BJ (cell line): ENCODE data around the gene AZU1. TPM values are rescaled to one million over a fixed set of nuclear protein-coding genes. Genes with fewer than 3 reads are reported as not detected.
A peak's percentile ranks its signal among the peaks of the same experiment; 100 is the strongest.

Experiments
- CTCF ChIA-PET: fragments of 350-600 bp; formaldehyde crosslinking; extraction: SDS; loops from one replicate; lab custom pipeline; 2021; ENCODE audit warnings: antibody characterized with exemption, inconsistent platforms; lab: Yijun Ruan, JAX
- POLR2A ChIA-PET: fragments of 300-600 bp; sonication (Branson Sonifier 250); formaldehyde crosslinking; extraction: SDS; loops from one replicate; lab custom pipeline; 2021; ENCODE audit warnings: antibody characterized with exemption; lab: Charles Lee
- DNase-seq: peaks from one replicate; pipeline ENCODE4 v3.0.0-alpha.2; 2011; ENCODE audit warnings: low read depth
- H3K27me3 ChIP-seq: 2 replicates; pipeline ENCODE4 v1.6.0; 2011; ENCODE audit warnings: low read length; ENCODE audit not compliant: control insufficient read depth, insufficient read depth
- H3K36me3 ChIP-seq: 2 replicates; pipeline ENCODE4 v1.5.1; 2011; ENCODE audit warnings: low read length; ENCODE audit not compliant: control insufficient read depth, insufficient read depth
- H3K4me3 ChIP-seq: 2 replicates; pipeline ENCODE4 v1.5.1; 2011; ENCODE audit warnings: low read depth, mild to moderate bottlenecking, control low read depth, low read length
- CTCF ChIP-seq: IDR thresholded peaks from 2 replicates; pipeline ENCODE4 v1.5.1; 2011; ENCODE audit warnings: low read depth, mild to moderate bottlenecking, control low read depth, inconsistent platforms, low read length, moderate library complexity; ENCODE audit not compliant: insufficient read depth
- polyA plus RNA-seq: library from polyadenylated mRNA; depleted of rRNA; stranded (reverse); fragments of >200 nt; gene quantifications from 2 replicates; pipeline ENCODE4 v1.2.3, GENCODE V29; 2011

The AZU1 gene
- polyA plus RNA-seq, 1 experiment = 0.07 TPM

- ChIA-PET POLR2A (no interaction called here), CTCF (interaction anchor here (0.8 to 2.4 kb wide), 16 partner anchors 10 to 164 kb away, joined by 3 to 23 read pairs (median 5); partner anchors contain the start of genes CNN2, RNU6-9 and WDR18)
- H3K36me3 ChIP-seq = peaks cover 4% of the 10 kb centered on the region
- no peak for TF ChIP-seq CTCF
- no peak for DNase-seq
- no peaks in the 10 kb centered on the region for H3K27me3 ChIP-seq
- peak overlapping the region; percentile 23 for H3K4me3 ChIP-seq
These were observed 35.1 kb downstream of the AZU1 start for GRCh38 chr19:862581-863314.

DNA sequence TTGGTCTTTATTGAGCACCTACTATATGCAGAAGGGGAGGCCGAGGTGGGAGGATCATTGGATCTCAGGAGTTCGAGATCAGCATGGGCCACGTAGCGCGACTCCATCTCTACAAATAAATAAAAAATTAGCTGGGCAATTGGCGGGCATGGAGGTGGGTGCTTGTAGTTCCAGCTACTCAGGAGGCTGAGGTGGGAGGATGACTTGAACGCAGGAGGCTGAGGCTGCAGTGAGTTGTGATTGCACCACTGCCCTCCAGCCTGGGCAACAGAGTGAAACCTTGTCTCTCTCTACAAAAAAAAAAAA is 35.6 kb downstream of the AZU1 start:
- CTCF ChIA-PET = interaction anchor here (0.7 to 2.4 kb wide), 22 partner anchors 9 to 163 kb away, joined by 3 to 23 read pairs (median 4); partner anchors contain the start of genes CNN2, RNU6-9 and WDR18
- POLR2A ChIA-PET = no interaction called here
- Histone ChIP-seq H3K27me3 (no peaks in the 10 kb centered on the region), H3K36me3 (peaks cover 9% of the 10 kb centered on the region), H3K4me3 (no peak overlapping the region)
- TF ChIP-seq CTCF = no peak
- DNase-seq = no peak

DNA sequence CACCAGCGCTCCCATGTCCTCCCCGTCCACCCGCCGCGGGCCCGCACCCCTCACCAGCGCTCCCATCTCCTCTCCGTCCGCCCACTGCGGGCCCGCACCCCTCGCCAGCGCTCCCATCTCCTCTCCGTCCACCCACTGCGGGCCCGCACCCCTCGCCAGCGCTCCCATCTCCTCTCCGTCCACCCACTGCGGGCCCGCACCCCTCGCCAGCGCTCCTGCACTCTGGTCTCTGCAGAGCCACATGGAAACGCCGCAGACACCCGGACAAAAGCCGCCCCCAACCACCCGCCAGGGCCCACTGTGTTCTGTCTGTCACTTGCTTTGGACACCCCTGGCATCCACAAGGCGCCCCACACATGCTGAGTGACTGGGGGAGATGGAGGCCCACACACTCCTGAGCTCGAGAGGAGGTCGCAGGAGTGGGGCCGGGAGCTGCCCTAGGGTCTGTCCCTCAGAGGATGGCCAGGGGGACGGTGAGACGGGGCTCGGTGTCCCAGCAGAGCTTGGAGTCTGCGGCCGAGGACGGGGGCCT is 39.2 kb downstream of the AZU1 start:
- DNase-seq = no peak
- CTCF ChIA-PET = interaction anchor here (0.6 kb wide), 1 partner anchor 12 kb away, joined by 3 read pairs; no protein-coding TSS in a partner anchor
- peaks cover 21% of the 10 kb centered on the region for H3K36me3 ChIP-seq
- H3K4me3 ChIP-seq = no peak overlapping the region
- no peak for TF ChIP-seq CTCF
- POLR2A ChIA-PET = no interaction called here
- no peaks in the 10 kb centered on the region for H3K27me3 ChIP-seq

DNA sequence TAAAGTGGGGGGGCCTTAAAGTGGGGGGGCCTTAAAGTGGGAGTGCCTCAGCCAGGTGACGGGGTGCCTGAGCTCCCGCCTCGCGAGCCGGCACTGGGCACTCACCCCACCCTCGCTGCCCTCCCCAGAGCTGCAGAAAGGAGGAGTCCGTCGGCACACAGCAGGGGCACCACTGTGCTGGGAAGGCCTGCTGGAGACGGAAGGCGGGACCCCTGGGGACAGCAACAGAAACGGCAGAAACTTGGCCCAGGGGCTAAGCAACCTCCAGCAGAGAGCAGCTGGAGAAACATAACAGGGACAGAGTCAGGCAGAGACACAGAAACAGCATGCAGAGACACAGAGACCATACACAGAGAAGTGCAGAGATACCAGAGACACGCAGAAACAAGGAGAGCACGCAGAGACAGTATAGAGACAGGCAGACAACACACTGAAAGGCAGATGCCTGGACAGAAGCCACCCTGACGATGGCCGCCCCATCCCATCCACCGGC is 39.7 kb downstream of the AZU1 start:
- POLR2A ChIA-PET = no interaction called here
- H3K27me3 ChIP-seq = no peaks in the 10 kb centered on the region
- no peak for DNase-seq
- CTCF ChIA-PET = interaction anchor here (0.6 kb wide), 1 partner anchor 12 kb away, joined by 3 read pairs; no protein-coding TSS in a partner anchor
- H3K4me3 ChIP-seq = no peak overlapping the region
- H3K36me3 ChIP-seq = peaks cover 23% of the 10 kb centered on the region
- TF ChIP-seq CTCF = no peak

- no peak overlapping the region for H3K4me3 ChIP-seq
- ChIA-PET POLR2A (no interaction called here), CTCF (no interaction called here)
- no peaks in the 10 kb centered on the region for H3K27me3 ChIP-seq
- no peak for TF ChIP-seq CTCF
- DNase-seq = no peak
- H3K36me3 ChIP-seq = peaks cover 23% of the 10 kb centered on the region
These were observed 40.3 kb downstream of the AZU1 start for GRCh38 chr19:867855-868457.
